H1 (cell line): Measurements from ENCODE around the gene DHRS12. TPM values are rescaled to one million over a fixed set of nuclear protein-coding genes. Genes with fewer than 3 reads are reported as not detected.

ENCODE experiments used
- CTCF ChIA-PET: fragments of 300-600 bp; sonication (Branson Sonifier 250); formaldehyde crosslinking; loops from one replicate; lab custom pipeline; 2021; ENCODE audit not compliant: partially characterized antibody; lab: Charles Lee
- POLR2A ChIA-PET: fragments of 300-600 bp; sonication (Branson Sonifier 250); formaldehyde crosslinking; loops from one replicate; lab custom pipeline; 2021; ENCODE audit warnings: inconsistent platforms; ENCODE audit not compliant: partially characterized antibody; lab: Charles Lee
- DNase-seq, 2 experiments: peaks; one replicate each; pipeline versions ENCODE4 v3.0.0 to v3.0.0-alpha.2; 2010 to 2022; ENCODE audit warnings: low spot score in 2 of 2, low read depth in 1 of 2, mixed read lengths in 1 of 2
- FAIRE-seq: peaks from 2 replicates; lab custom pipeline; 2011; peaks lifted over from hg19 to GRCh38; lab: Jason Lieb, UNC
- H2AFZ ChIP-seq: 2 replicates; pipeline ENCODE4 v1.8.1; 2012; ENCODE audit warnings: low read length, inconsistent platforms
- H2AK5ac ChIP-seq: 2 replicates; pipeline ENCODE4 v1.6.1; 2013; ENCODE audit warnings: low read depth, low read length
- H2BK120ac ChIP-seq: replicated peaks from 2 replicates; pipeline ENCODE3; 2013; ENCODE audit warnings: low read depth, low read length, inconsistent platforms
- H2BK12ac ChIP-seq: 2 replicates; pipeline ENCODE4 v1.6.1; 2013; ENCODE audit warnings: low read depth, low read length
- H2BK15ac ChIP-seq: 2 replicates; pipeline ENCODE4 v1.6.1; 2013; ENCODE audit warnings: low read length
- H2BK20ac ChIP-seq: 2 replicates; pipeline ENCODE4 v1.6.1; 2013; ENCODE audit warnings: low read length
- H2BK5ac ChIP-seq: 2 replicates; pipeline ENCODE4 v1.6.1; 2013; ENCODE audit warnings: low read depth, low read length
- H3K14ac ChIP-seq: 2 replicates; pipeline ENCODE4 v1.6.1; 2013; ENCODE audit warnings: inconsistent platforms; ENCODE audit not compliant: insufficient read length
- H3K18ac ChIP-seq: 2 replicates; pipeline ENCODE4 v1.6.1; 2013; ENCODE audit warnings: low read length; ENCODE audit errors: extremely low read depth
- H3K23ac ChIP-seq: 2 replicates; pipeline ENCODE4 v1.6.1; 2013; ENCODE audit warnings: inconsistent platforms; ENCODE audit not compliant: insufficient read length
- H3K23me2 ChIP-seq: 2 replicates; pipeline ENCODE4 v1.6.1; 2013; ENCODE audit warnings: low read depth, low read length
- H3K27ac ChIP-seq: 2 replicates; pipeline ENCODE4 v1.6.1; 2011; ENCODE audit warnings: low read depth, low read length, inconsistent platforms
- H3K27me3 ChIP-seq, 4 experiments: replicated peaks in 1 of 4; 1 replicate in 1 of 4; 2 replicates in 3 of 4; pipeline versions ENCODE4 v1.6.1 to v1.8.1; 2011 to 2013; ENCODE audit warnings: low read length in 3 of 4, mild to moderate bottlenecking in 3 of 4, inconsistent platforms in 2 of 4, mixed read lengths in 2 of 4, moderate library complexity in 1 of 4; ENCODE audit not compliant: control insufficient read depth in 3 of 4, insufficient read depth in 3 of 4; ENCODE audit errors: extremely low read depth in 1 of 4
- H3K36me3 ChIP-seq, 4 experiments: 2 replicates each; pipeline versions ENCODE4 v1.6.1 to v1.8.1; 2011 to 2013; ENCODE audit warnings: mild to moderate bottlenecking in 4 of 4, low read length in 3 of 4, moderate library complexity in 2 of 4, control low read depth in 1 of 4, inconsistent platforms in 1 of 4; ENCODE audit not compliant: insufficient read depth in 4 of 4, control insufficient read depth in 2 of 4
- H3K4ac ChIP-seq: replicated peaks from 2 replicates; pipeline ENCODE3; 2013; ENCODE audit warnings: low read length, low read depth, mixed read lengths, inconsistent platforms; ENCODE audit not compliant: insufficient read length
- H3K4me1 ChIP-seq, 4 experiments: replicated peaks in 1 of 4; 1 replicate in 1 of 4; 2 replicates in 3 of 4; pipeline versions ENCODE4 v1.6.1 to v1.8.1; 2011 to 2013; ENCODE audit warnings: low read length in 3 of 4, inconsistent platforms in 2 of 4, mixed read lengths in 1 of 4; ENCODE audit not compliant: insufficient read depth in 4 of 4, control insufficient read depth in 3 of 4
- H3K4me2 ChIP-seq, 2 experiments: 2 replicates each; pipeline versions ENCODE4 v1.6.1 to v1.8.1; 2011 to 2013; ENCODE audit warnings: low read depth in 2 of 2, low read length in 2 of 2, control low read depth in 1 of 2, inconsistent platforms in 1 of 2, mild to moderate bottlenecking in 1 of 2; ENCODE audit not compliant: insufficient read depth in 1 of 2
- H3K4me3 ChIP-seq, 4 experiments: fragments of 200-600, 300-600 bp in 1 of 4; sonication (generic), shearing (Covaris generic), sonication (Bioruptor Twin) in 1 of 4; 2 replicates each; pipeline versions ENCODE4 v1.5.1 to v1.8.1; 2011 to 2016; ENCODE audit warnings: low read length in 4 of 4, low read depth in 3 of 4, control low read depth in 2 of 4, inconsistent platforms in 2 of 4, mild to moderate bottlenecking in 2 of 4, mixed read lengths in 1 of 4, moderate library complexity in 1 of 4; ENCODE audit not compliant: insufficient read depth in 2 of 4; ENCODE audit errors: extremely low read depth in 1 of 4
- H3K56ac ChIP-seq: replicated peaks from 2 replicates; pipeline ENCODE3; 2013; ENCODE audit warnings: low read depth, mild to moderate bottlenecking, mixed read lengths, low read length, inconsistent platforms; ENCODE audit not compliant: insufficient read length
- H3K79me1 ChIP-seq: 2 replicates; pipeline ENCODE4 v1.6.1; 2013; ENCODE audit warnings: low read depth, low read length, control low read depth
- H3K79me2 ChIP-seq, 2 experiments: 2 replicates each; pipeline versions ENCODE4 v1.6.1 to v1.8.1; 2012 to 2013; ENCODE audit warnings: low read length in 2 of 2, mild to moderate bottlenecking in 2 of 2, inconsistent platforms in 1 of 2; ENCODE audit not compliant: insufficient read depth in 2 of 2, control insufficient read depth in 1 of 2
- H3K9ac ChIP-seq, 4 experiments: replicated peaks in 1 of 4; 1 replicate in 1 of 4; 2 replicates in 3 of 4; pipeline versions ENCODE4 v1.6.1 to v1.8.1; 2011 to 2013; ENCODE audit warnings: low read depth in 3 of 4, low read length in 3 of 4, control low read depth in 2 of 4, mild to moderate bottlenecking in 2 of 4, moderate library complexity in 2 of 4, inconsistent platforms in 1 of 4; ENCODE audit errors: extremely low read depth in 1 of 4
- H3K9me3 ChIP-seq, 2 experiments: 2 replicates each; pipeline versions ENCODE4 v1.6.1 to v1.8.1; 2012 to 2013; ENCODE audit warnings: mild to moderate bottlenecking in 2 of 2, moderate library complexity in 2 of 2, control low read depth in 1 of 2, inconsistent platforms in 1 of 2, low read depth in 1 of 2, low read length in 1 of 2, mixed read lengths in 1 of 2; ENCODE audit not compliant: insufficient read depth in 2 of 2
- H4K20me1 ChIP-seq, 2 experiments: replicated peaks in 1 of 2; 2 replicates each; pipeline versions ENCODE3 to v1.8.1; 2011 to 2013; ENCODE audit warnings: inconsistent platforms in 2 of 2, low read length in 2 of 2, mild to moderate bottlenecking in 1 of 2; ENCODE audit not compliant: insufficient read depth in 2 of 2, control insufficient read depth in 1 of 2
- H4K5ac ChIP-seq: 2 replicates; pipeline ENCODE4 v1.6.1; 2013; ENCODE audit warnings: low read length, low read depth, mixed read lengths, inconsistent platforms; ENCODE audit not compliant: insufficient read length
- H4K8ac ChIP-seq: 2 replicates; pipeline ENCODE4 v1.8.0; 2013; ENCODE audit warnings: mild to moderate bottlenecking, moderate library complexity, low read length, inconsistent platforms; ENCODE audit not compliant: insufficient read depth; ENCODE audit errors: extremely low read depth
- H4K91ac ChIP-seq: replicated peaks from 2 replicates; pipeline ENCODE3; 2013; ENCODE audit warnings: low read length, mixed read lengths, inconsistent platforms; ENCODE audit not compliant: insufficient read length
- RFX5 ChIP-seq: IDR thresholded peaks from 2 replicates; pipeline ENCODE4 v1.6.1; 2011; ENCODE audit warnings: low read depth, low read length, improper control_type of control experiment, borderline replicate concordance
- WGBS, 2 experiments: shearing (Covaris generic) in 1 of 2; methylation state at CpG; one replicate each; pipeline versions ENCODE4 v1.1.6 to v1.1.7; 2013 to 2015; ENCODE audit warnings: low lambda C conversion rate in 2 of 2, mixed read lengths in 2 of 2, inconsistent platforms in 1 of 2, low coverage in 1 of 2, missing lambda C conversion rate in 1 of 2; ENCODE audit not compliant: insufficient replicate concordance in 2 of 2, insufficient coverage in 1 of 2, insufficient read length in 1 of 2; ENCODE audit errors: extremely low coverage in 1 of 2, missing lambda C conversion rate in 1 of 2; 5-methylcytosine and 5-hydroxymethylcytosine counted together
- polyA plus RNA-seq, 7 experiments: library from polyadenylated mRNA; depleted of rRNA in 3 of 7; stranded (reverse) in 5 of 7; unstranded in 2 of 7; fragments of >200 nt in 5 of 7; fragments of 200-250 nt in 2 of 7; gene quantifications; 1 replicate in 5 of 7; 2 replicates in 1 of 7; 4 replicates in 1 of 7; pipeline versions ENCODE4 v1.2.1 to v1.2.3, GENCODE V29; 2011 to 2013; ENCODE audit warnings: missing spikeins in 2 of 7, mixed read lengths in 2 of 7
- total RNA-seq: library from RNA; stranded (reverse); fragmentation: NEBNext Ultra II Directional; extraction: Animal tissue kit (Norgen Biotek cat#: 25700); gene quantifications from 2 replicates; pipeline ENCODE4 v1.2.1, GENCODE V29; 2021

Gene DHRS12
- total and polyA plus RNA-seq, 2 of the 8 experiments (the other 6 are each of a cell fraction or from before 2014, with no cell fraction given) = 8.7 TPM

DNA sequence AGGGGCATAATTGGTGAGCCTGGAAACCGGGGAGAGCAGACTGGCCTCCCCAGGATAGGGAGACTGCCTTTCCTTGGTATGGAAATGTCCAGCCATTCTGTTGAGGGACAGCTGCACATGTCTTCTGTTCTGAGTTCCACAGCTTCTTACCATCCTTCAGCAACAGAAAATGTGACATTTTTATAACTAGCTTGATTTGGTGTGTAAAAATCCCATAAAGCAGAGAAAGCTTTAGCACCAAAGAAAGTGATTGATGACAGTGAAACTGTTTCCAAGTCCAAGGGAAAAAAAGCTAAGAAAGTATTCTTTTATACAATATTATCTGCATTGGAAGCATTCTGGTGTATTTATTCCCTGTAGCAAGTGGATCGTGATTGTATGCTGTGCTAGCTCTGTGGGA lies 61.9 kb downstream of the DHRS12 start:
- H2BK120ac ChIP-seq = no peak overlapping the region
- H3K56ac ChIP-seq = no peak overlapping the region
- H2AFZ ChIP-seq = no peak overlapping the region
- peaks cover 2 to 25% (median 8%) of the 10 kb centered on the region in 4 experiments for H3K36me3 ChIP-seq
- WGBS, 2 experiments = 92% methylated on average over 2 of the region's 2 CpGs; no CpG with 5 or more reads in 1 of the 2 experiments
- CTCF ChIA-PET = interaction anchor here (0.6 to 2.9 kb wide), 11 partner anchors 9 to 307 kb away, joined by 3 to 8 read pairs (median 4); no protein-coding TSS in a partner anchor
- no peak overlapping the region for H2BK20ac ChIP-seq
- no peak overlapping the region for H3K4me2 ChIP-seq
- no peak overlapping the region for H3K9ac ChIP-seq
- no peak overlapping the region for H4K91ac ChIP-seq
- no peaks in the 10 kb centered on the region for H3K79me2 ChIP-seq
- no peak overlapping the region for H3K18ac ChIP-seq
- POLR2A ChIA-PET = interaction anchor here (1.0 to 2.3 kb wide), 3 partner anchors 55 to 289 kb away, joined by 3 to 8 read pairs (median 3); partner anchors contain the start of gene INTS6
- H2BK12ac ChIP-seq = no peak overlapping the region
- no peak overlapping the region for H3K4me3 ChIP-seq
- H3K23ac ChIP-seq = no peak overlapping the region
- H3K4ac ChIP-seq = no peak overlapping the region
- no peaks in the 10 kb centered on the region for H3K27me3 ChIP-seq
- no peaks in the 10 kb centered on the region for H3K23me2 ChIP-seq
- no peaks in the 10 kb centered on the region for H4K20me1 ChIP-seq
- DNase-seq = no peak
- H2BK5ac ChIP-seq = no peak overlapping the region
- H3K4me1 ChIP-seq = no peaks in the 10 kb centered on the region
- H3K27ac ChIP-seq = no peak overlapping the region
- H4K8ac ChIP-seq = no peak overlapping the region
- no peak overlapping the region for H3K14ac ChIP-seq
- H2BK15ac ChIP-seq = no peak overlapping the region
- H2AK5ac ChIP-seq = no peak overlapping the region
- FAIRE-seq = no peak
- no peaks in the 10 kb centered on the region; the same call in none of the 2 replicates for H3K79me1 ChIP-seq
- H3K9me3 ChIP-seq = no peaks in the 10 kb centered on the region
- no peak overlapping the region for H4K5ac ChIP-seq
- no peak for TF ChIP-seq RFX5
